GM21526 (cell line): Measurements from ENCODE around the gene XPO6.

Source experiments
- ATAC-seq: cut with Tn5 transposase; IDR thresholded peaks from one replicate; pipeline ENCODE4 v1.9.1; 2021; ENCODE audit warnings: moderate library complexity; ENCODE audit not compliant: unreplicated experiment, low FRiP score

Gene XPO6

DNA sequence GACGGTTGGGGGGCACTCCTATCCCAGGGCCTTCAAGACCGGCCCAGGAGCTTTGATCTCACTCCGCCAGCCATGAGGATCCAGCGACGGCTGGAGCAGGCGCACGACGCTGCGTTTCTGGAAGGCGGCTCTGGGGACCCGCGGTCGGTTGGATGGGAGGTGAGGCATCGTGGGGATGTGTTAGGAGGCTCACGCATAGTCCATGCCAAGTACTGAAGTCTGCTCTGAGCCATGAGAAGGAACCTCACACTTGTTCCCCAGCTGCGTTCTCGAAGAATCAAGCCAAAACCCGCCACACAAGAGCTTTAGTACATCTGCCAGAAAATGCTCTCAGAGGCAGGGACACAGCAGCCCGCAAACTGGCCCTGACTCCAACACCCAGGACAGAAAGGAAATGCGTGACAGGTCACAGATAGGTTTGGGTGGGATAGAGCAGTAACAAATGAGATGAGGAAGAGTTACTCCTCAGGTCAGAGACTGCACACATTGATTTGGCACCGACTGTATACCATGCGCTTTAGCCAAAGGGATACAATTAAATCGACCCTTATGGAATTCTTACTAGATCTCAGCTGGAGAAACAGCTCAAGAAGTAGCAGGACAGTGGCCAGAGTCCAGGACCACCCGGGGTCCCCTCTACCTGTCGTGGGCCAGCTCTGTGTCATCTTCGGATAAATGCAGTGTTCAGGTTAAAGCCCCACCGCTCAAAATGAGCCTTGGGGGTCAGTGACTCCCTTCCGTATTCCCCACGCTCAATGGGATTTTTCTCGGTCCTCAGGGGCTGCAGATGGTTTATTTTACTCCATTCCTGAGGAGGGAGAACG is 141.6 kb downstream of the XPO6 start:
- no peak for ATAC-seq

GRCh38 chr16:28068976-28069375 is 142.8 kb downstream of the XPO6 start:
- ATAC-seq, result no peak

GRCh38 chr16:28067604-28068379 is 144.0 kb downstream of the XPO6 start:
- ATAC-seq, result no peak

GRCh38 chr16:28064706-28065249 is 147.0 kb downstream of the XPO6 start:
- no peak for ATAC-seq

DNA sequence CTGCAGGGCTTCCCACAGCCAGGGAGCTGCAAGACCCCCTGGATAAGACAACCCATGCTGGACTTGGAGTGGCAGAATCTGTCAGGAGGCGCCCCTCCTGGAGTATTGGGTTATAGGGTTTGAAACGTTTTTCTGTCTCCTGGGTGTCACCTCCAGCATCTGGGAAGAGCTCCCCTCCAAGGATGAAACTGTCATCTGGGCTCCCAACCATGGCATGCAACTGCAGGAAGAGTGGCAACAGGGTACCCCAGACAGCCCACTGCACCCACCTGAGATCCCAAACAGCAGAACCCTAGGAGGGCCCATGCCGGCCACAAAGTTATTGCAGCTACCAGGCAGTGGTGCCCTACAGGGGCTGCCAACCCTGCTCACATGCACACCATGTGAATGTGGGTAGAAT is 147.6 kb downstream of the XPO6 start:
- ATAC-seq, result no peak

- no peak for ATAC-seq
These were observed 148.1 kb downstream of the XPO6 start, which contains the start of gene GSG1L for GRCh38 chr16:28063591-28064061. GSG1L (minus strand) TSS chr16:28063714; CDS start chr16:28063424, 290 bp downstream.

- ATAC-seq, result no peak
These were observed 148.8 kb downstream of the XPO6 start for GRCh38 chr16:28062847-28063521.

GRCh38 chr16:28062261-28062846 is 149.4 kb downstream of the XPO6 start:
- ATAC-seq, result no peak

GRCh38 chr16:28061352-28062101 is 150.2 kb downstream of the XPO6 start:
- no peak for ATAC-seq

DNA sequence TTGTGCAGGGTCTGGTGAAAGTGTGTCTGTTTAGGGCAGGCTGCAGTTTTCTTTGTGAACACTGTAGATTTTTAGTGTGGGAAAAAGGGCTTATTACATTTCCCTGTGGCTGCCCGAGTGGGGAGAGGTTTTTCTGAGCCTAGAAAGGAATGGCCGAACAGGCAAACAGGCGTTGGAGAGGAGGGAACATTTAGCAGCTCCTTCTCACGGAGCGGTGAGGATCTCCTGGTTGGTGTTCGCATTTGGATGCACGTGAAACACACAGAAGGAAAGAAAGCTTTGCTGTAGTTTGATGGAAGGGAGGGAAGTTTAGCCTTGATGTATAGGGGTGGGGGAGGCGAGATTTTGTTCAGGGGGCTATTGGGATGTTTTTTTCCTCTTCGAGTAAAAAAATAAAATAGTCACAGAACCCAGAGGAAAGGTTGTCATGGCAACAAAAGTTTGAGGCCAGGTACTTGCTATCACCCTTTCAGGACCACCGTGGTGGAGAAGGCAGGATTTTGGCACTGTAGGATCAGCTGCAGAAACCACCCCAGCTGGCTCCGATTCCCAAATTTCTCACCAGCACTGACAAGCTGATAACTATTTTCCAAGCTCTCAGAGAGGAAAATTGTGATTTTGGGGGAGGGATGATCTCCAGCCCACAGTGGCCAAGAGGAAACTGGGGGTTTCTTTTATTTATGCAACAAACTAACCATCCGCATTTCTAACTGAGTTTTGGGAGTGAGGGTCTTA is 151.8 kb downstream of the XPO6 start:
- ATAC-seq, result no peak

- ATAC-seq, result no peak
These were observed 152.8 kb downstream of the XPO6 start for GRCh38 chr16:28058839-28059589.

GRCh38 chr16:28057949-28058348 is 153.8 kb downstream of the XPO6 start:
- no peak for ATAC-seq

- no peak for ATAC-seq
These were observed 158.3 kb downstream of the XPO6 start for GRCh38 chr16:28053461-28053860.

- ATAC-seq, result no peak
These were observed 159.3 kb downstream of the XPO6 start for GRCh38 chr16:28052274-28053128.

GRCh38 chr16:28051486-28051885 is 160.3 kb downstream of the XPO6 start:
- ATAC-seq, result no peak
